ENCODE results near the gene TNRC18.
A peak's percentile ranks its signal among the peaks of the same experiment; 100 is the strongest.
"Not testable (repeated sequence)": the region's sequence is repeated elsewhere in the genome, so short reads cannot be mapped to it uniquely, and the experiment has no call there.

TNRC18 gene

GRCh38 chr7:5296015-5296610 lies 127.5 kb downstream of the TNRC18 start:
- no peaks in the 10 kb centered on the region for H3K27me3 ChIP-seq (replicated peaks; ENCODE audit: control insufficient read depth, insufficient read depth, low read length, poor library complexity, severe bottlenecking)
- peak in 2 of 3 donors; percentile 14 to 15 for DNase-seq
- H3K36me3 ChIP-seq (ENCODE audit: control insufficient read depth, insufficient read depth, low read length): no peaks in the 10 kb centered on the region
- peaks cover 10% of the 10 kb centered on the region for H3K4me1 ChIP-seq (ENCODE audit: control insufficient read depth, insufficient read depth, low read length, poor library complexity, severe bottlenecking)
- no peak overlapping the region for H3K27ac ChIP-seq (ENCODE audit: insufficient read depth, low read length, poor library complexity, severe bottlenecking)
- H3K4me3 ChIP-seq (ENCODE audit: insufficient read depth, low read depth, low read length, poor library complexity, severe bottlenecking): no peak overlapping the region
- peaks cover 4% of the 10 kb centered on the region for H3K9me3 ChIP-seq (ENCODE audit: control insufficient read depth, low read length)

- H3K4me1 ChIP-seq (ENCODE audit: control insufficient read depth, insufficient read depth, low read length, poor library complexity, severe bottlenecking): peaks cover 10% of the 10 kb centered on the region
- no peak overlapping the region for H3K4me3 ChIP-seq (ENCODE audit: insufficient read depth, low read depth, low read length, poor library complexity, severe bottlenecking)
- no peaks in the 10 kb centered on the region for H3K36me3 ChIP-seq (ENCODE audit: control insufficient read depth, insufficient read depth, low read length)
- H3K9me3 ChIP-seq (ENCODE audit: control insufficient read depth, low read length): peaks cover 4% of the 10 kb centered on the region
- DNase-seq: no peak
- H3K27me3 ChIP-seq (replicated peaks; ENCODE audit: control insufficient read depth, insufficient read depth, low read length, poor library complexity, severe bottlenecking): no peaks in the 10 kb centered on the region
- no peak overlapping the region for H3K27ac ChIP-seq (ENCODE audit: insufficient read depth, low read length, poor library complexity, severe bottlenecking)
Observed at GRCh38 chr7:5295039-5296014, 128.3 kb downstream of the TNRC18 start.

- Histone ChIP-seq H3K27ac (ENCODE audit: insufficient read depth, low read length, poor library complexity, severe bottlenecking) (no peak overlapping the region), H3K4me3 (ENCODE audit: insufficient read depth, low read depth, low read length, poor library complexity, severe bottlenecking) (no peak overlapping the region), H3K9me3 (ENCODE audit: control insufficient read depth, low read length) (peaks cover 4% of the 10 kb centered on the region), H3K27me3 (replicated peaks; ENCODE audit: control insufficient read depth, insufficient read depth, low read length, poor library complexity, severe bottlenecking) (no peaks in the 10 kb centered on the region), H3K4me1 (ENCODE audit: control insufficient read depth, insufficient read depth, low read length, poor library complexity, severe bottlenecking) (peaks cover 10% of the 10 kb centered on the region), H3K36me3 (ENCODE audit: control insufficient read depth, insufficient read depth, low read length) (no peaks in the 10 kb centered on the region)
- no peak for DNase-seq
Observed at GRCh38 chr7:5294169-5294987, 129.3 kb downstream of the TNRC18 start.

GRCh38 chr7:5291711-5292335 lies 131.8 kb downstream of the TNRC18 start:
- not testable (repeated sequence) for H3K9me3 ChIP-seq (ENCODE audit: control insufficient read depth, low read length); H3K27ac ChIP-seq (ENCODE audit: insufficient read depth, low read length, poor library complexity, severe bottlenecking); DNase-seq; H3K36me3 ChIP-seq (ENCODE audit: control insufficient read depth, insufficient read depth, low read length); H3K4me1 ChIP-seq (ENCODE audit: control insufficient read depth, insufficient read depth, low read length, poor library complexity, severe bottlenecking); H3K4me3 ChIP-seq (ENCODE audit: insufficient read depth, low read depth, low read length, poor library complexity, severe bottlenecking); H3K27me3 ChIP-seq (replicated peaks; ENCODE audit: control insufficient read depth, insufficient read depth, low read length, poor library complexity, severe bottlenecking)

- Histone ChIP-seq H3K36me3 (ENCODE audit: control insufficient read depth, insufficient read depth, low read length) (no peaks in the 10 kb centered on the region), H3K4me1 (ENCODE audit: control insufficient read depth, insufficient read depth, low read length, poor library complexity, severe bottlenecking) (no peaks in the 10 kb centered on the region), H3K9me3 (ENCODE audit: control insufficient read depth, low read length) (peaks cover 4% of the 10 kb centered on the region), H3K4me3 (ENCODE audit: insufficient read depth, low read depth, low read length, poor library complexity, severe bottlenecking) (no peak overlapping the region), H3K27me3 (replicated peaks; ENCODE audit: control insufficient read depth, insufficient read depth, low read length, poor library complexity, severe bottlenecking) (no peaks in the 10 kb centered on the region), H3K27ac (ENCODE audit: insufficient read depth, low read length, poor library complexity, severe bottlenecking) (no peak overlapping the region)
- DNase-seq: no peak
Observed at GRCh38 chr7:5291301-5291700, 132.3 kb downstream of the TNRC18 start.

- Histone ChIP-seq H3K9me3 (ENCODE audit: control insufficient read depth, low read length) (peaks cover 1% of the 10 kb centered on the region), H3K36me3 (ENCODE audit: control insufficient read depth, insufficient read depth, low read length) (no peaks in the 10 kb centered on the region)
Observed at GRCh38 chr7:5289355-5289754, 134.3 kb downstream of the TNRC18 start.

GRCh38 chr7:5288560-5288959 lies 135.1 kb downstream of the TNRC18 start:
- not testable (repeated sequence) for H3K4me1 ChIP-seq (ENCODE audit: control insufficient read depth, insufficient read depth, low read length, poor library complexity, severe bottlenecking); H3K27ac ChIP-seq (ENCODE audit: insufficient read depth, low read length, poor library complexity, severe bottlenecking); DNase-seq; H3K4me3 ChIP-seq (ENCODE audit: insufficient read depth, low read depth, low read length, poor library complexity, severe bottlenecking); H3K27me3 ChIP-seq (replicated peaks; ENCODE audit: control insufficient read depth, insufficient read depth, low read length, poor library complexity, severe bottlenecking); H3K9me3 ChIP-seq (ENCODE audit: control insufficient read depth, low read length); H3K36me3 ChIP-seq (ENCODE audit: control insufficient read depth, insufficient read depth, low read length)

More at GRCh38 chr7:5289355-5289754, 134.3 kb downstream of the TNRC18 start:
- DNase-seq: no peak
- H3K27me3 ChIP-seq (replicated peaks; ENCODE audit: control insufficient read depth, insufficient read depth, low read length, poor library complexity, severe bottlenecking): no peaks in the 10 kb centered on the region
- no peaks in the 10 kb centered on the region for H3K4me1 ChIP-seq (ENCODE audit: control insufficient read depth, insufficient read depth, low read length, poor library complexity, severe bottlenecking)
- H3K27ac ChIP-seq (ENCODE audit: insufficient read depth, low read length, poor library complexity, severe bottlenecking): no peak overlapping the region
- H3K4me3 ChIP-seq (ENCODE audit: insufficient read depth, low read depth, low read length, poor library complexity, severe bottlenecking): no peak overlapping the region

GRCh38 chr7:5287802-5288201 lies 135.8 kb downstream of the TNRC18 start:
- Histone ChIP-seq H3K9me3 (ENCODE audit: control insufficient read depth, low read length) (no peaks in the 10 kb centered on the region), H3K4me3 (ENCODE audit: insufficient read depth, low read depth, low read length, poor library complexity, severe bottlenecking) (no peak overlapping the region), H3K36me3 (ENCODE audit: control insufficient read depth, insufficient read depth, low read length) (no peaks in the 10 kb centered on the region), H3K4me1 (ENCODE audit: control insufficient read depth, insufficient read depth, low read length, poor library complexity, severe bottlenecking) (peaks cover 8% of the 10 kb centered on the region), H3K27me3 (replicated peaks; ENCODE audit: control insufficient read depth, insufficient read depth, low read length, poor library complexity, severe bottlenecking) (no peaks in the 10 kb centered on the region), H3K27ac (ENCODE audit: insufficient read depth, low read length, poor library complexity, severe bottlenecking) (no peak overlapping the region)
- no peak for DNase-seq

GRCh38 chr7:5287373-5287772 lies 136.3 kb downstream of the TNRC18 start:
- not testable (repeated sequence) for H3K4me1 ChIP-seq (ENCODE audit: control insufficient read depth, insufficient read depth, low read length, poor library complexity, severe bottlenecking); H3K4me3 ChIP-seq (ENCODE audit: insufficient read depth, low read depth, low read length, poor library complexity, severe bottlenecking); H3K27me3 ChIP-seq (replicated peaks; ENCODE audit: control insufficient read depth, insufficient read depth, low read length, poor library complexity, severe bottlenecking); H3K36me3 ChIP-seq (ENCODE audit: control insufficient read depth, insufficient read depth, low read length); H3K9me3 ChIP-seq (ENCODE audit: control insufficient read depth, low read length); DNase-seq; H3K27ac ChIP-seq (ENCODE audit: insufficient read depth, low read length, poor library complexity, severe bottlenecking)
